22Rv1 (cell line): ENCODE measurements around the gene KRT34.

Source experiments
- ZFX ChIP-seq: fragments of 450-650 bp; IDR thresholded peaks from 2 replicates; pipeline ENCODE4 v1.6.1; 2017; ENCODE audit warnings: antibody characterized with exemption, borderline replicate concordance
- TF ChIP-seq, protein P1 (sequence below): fragments of 450-650 bp; IDR thresholded peaks from 2 replicates; pipeline ENCODE4 v1.5.1; 2017; ENCODE audit warnings: mild to moderate bottlenecking

DNA sequence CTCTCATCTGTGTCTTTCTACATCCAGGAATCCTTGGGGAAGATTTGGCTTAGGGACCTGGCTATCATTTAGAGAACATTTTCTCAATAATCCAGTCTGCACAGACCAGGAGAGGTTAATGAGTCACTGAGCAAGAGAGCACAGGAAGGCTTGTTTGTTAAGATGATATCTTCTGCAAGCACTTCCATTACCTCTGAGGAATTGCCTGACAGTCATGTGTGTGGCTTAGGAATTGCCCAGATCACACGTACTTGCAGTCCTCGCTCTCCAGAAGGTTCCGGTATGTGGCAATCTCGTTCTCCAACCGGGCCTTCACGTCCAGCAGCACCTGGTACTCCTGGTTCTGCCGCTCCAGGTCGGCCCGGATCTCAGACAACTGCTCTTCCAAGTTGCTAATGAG is 39.0 kb upstream of the KRT34 start:
- TF ChIP-seq, protein P1, sequence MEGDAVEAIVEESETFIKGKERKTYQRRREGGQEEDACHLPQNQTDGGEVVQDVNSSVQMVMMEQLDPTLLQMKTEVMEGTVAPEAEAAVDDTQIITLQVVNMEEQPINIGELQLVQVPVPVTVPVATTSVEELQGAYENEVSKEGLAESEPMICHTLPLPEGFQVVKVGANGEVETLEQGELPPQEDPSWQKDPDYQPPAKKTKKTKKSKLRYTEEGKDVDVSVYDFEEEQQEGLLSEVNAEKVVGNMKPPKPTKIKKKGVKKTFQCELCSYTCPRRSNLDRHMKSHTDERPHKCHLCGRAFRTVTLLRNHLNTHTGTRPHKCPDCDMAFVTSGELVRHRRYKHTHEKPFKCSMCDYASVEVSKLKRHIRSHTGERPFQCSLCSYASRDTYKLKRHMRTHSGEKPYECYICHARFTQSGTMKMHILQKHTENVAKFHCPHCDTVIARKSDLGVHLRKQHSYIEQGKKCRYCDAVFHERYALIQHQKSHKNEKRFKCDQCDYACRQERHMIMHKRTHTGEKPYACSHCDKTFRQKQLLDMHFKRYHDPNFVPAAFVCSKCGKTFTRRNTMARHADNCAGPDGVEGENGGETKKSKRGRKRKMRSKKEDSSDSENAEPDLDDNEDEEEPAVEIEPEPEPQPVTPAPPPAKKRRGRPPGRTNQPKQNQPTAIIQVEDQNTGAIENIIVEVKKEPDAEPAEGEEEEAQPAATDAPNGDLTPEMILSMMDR = no peak
- no peak for TF ChIP-seq ZFX
